Trophoblast cell (in vitro differentiated cells and primary cell): ENCODE data around the gene SMTN.

Source experiments
- DNase-seq, 2 donors: peaks; one replicate each; pipeline ENCODE4 v3.0.0-alpha.2; 2016
- H2AFZ ChIP-seq: 2 replicates; pipeline ENCODE4 v1.6.1; 2013; ENCODE audit warnings: low read length, moderate library complexity, mild to moderate bottlenecking; ENCODE audit not compliant: insufficient read depth, poor library complexity
- H2AK5ac ChIP-seq: 2 replicates; pipeline ENCODE4 v1.6.1; 2013; ENCODE audit warnings: mild to moderate bottlenecking, low read length
- H2BK120ac ChIP-seq: 2 replicates; pipeline ENCODE4 v1.6.1; 2013; ENCODE audit warnings: low read length, mild to moderate bottlenecking, moderate library complexity; ENCODE audit not compliant: insufficient read depth, poor library complexity
- H2BK12ac ChIP-seq: 2 replicates; pipeline ENCODE4 v1.6.1; 2013; ENCODE audit warnings: mild to moderate bottlenecking, low read length, moderate library complexity
- H2BK5ac ChIP-seq: 2 replicates; pipeline ENCODE4 v1.6.1; 2013; ENCODE audit warnings: low read length, low read depth, moderate library complexity, mild to moderate bottlenecking; ENCODE audit not compliant: poor library complexity
- H3K14ac ChIP-seq: 2 replicates; pipeline ENCODE4 v1.6.1; 2013; ENCODE audit warnings: mild to moderate bottlenecking, low read length
- H3K18ac ChIP-seq: 2 replicates; pipeline ENCODE4 v1.6.1; 2013; ENCODE audit warnings: mild to moderate bottlenecking, low read length
- H3K23ac ChIP-seq: 2 replicates; pipeline ENCODE4 v1.6.1; 2013; ENCODE audit warnings: low read length
- H3K27ac ChIP-seq: 2 replicates; pipeline ENCODE4 v1.5.1; 2013; ENCODE audit warnings: low read depth, mild to moderate bottlenecking, inconsistent platforms, low read length, moderate library complexity
- H3K27me3 ChIP-seq: 2 replicates; pipeline ENCODE4 v1.6.1; 2013; ENCODE audit warnings: inconsistent platforms, mild to moderate bottlenecking, low read length, moderate library complexity; ENCODE audit not compliant: insufficient read depth
- H3K36me3 ChIP-seq, 2 experiments: 1 replicate in 1 of 2; 2 replicates in 1 of 2; pipeline ENCODE4 v1.6.1; 2013; ENCODE audit warnings: low read length in 2 of 2, mild to moderate bottlenecking in 2 of 2, moderate library complexity in 1 of 2; ENCODE audit not compliant: insufficient read depth in 2 of 2, control insufficient read depth in 1 of 2
- H3K4ac ChIP-seq: 2 replicates; pipeline ENCODE4 v1.6.1; 2013; ENCODE audit warnings: low read depth, mild to moderate bottlenecking, low read length, moderate library complexity
- H3K4me1 ChIP-seq, 2 experiments: 1 replicate in 1 of 2; 2 replicates in 1 of 2; pipeline ENCODE4 v1.6.1; 2013; ENCODE audit warnings: low read length in 2 of 2, mild to moderate bottlenecking in 2 of 2, moderate library complexity in 1 of 2; ENCODE audit not compliant: insufficient read depth in 2 of 2, control insufficient read depth in 1 of 2
- H3K4me2 ChIP-seq: 2 replicates; pipeline ENCODE4 v1.6.1; 2013; ENCODE audit warnings: inconsistent platforms, mild to moderate bottlenecking, low read length, moderate library complexity
- H3K4me3 ChIP-seq: 2 replicates; pipeline ENCODE4 v1.5.1; 2013; ENCODE audit warnings: mild to moderate bottlenecking, low read depth, low read length, inconsistent platforms
- H3K79me1 ChIP-seq: one replicate; pipeline ENCODE4 v1.6.1; 2013; ENCODE audit warnings: low read length
- H3K79me2 ChIP-seq: 2 replicates; pipeline ENCODE4 v1.6.1; 2013; ENCODE audit warnings: low read length, mild to moderate bottlenecking; ENCODE audit not compliant: control insufficient read depth, insufficient read depth, poor library complexity
- H3K9ac ChIP-seq: 2 replicates; pipeline ENCODE4 v1.6.1; 2013; ENCODE audit warnings: mild to moderate bottlenecking, low read length
- H3K9me3 ChIP-seq: 2 replicates; pipeline ENCODE4 v1.6.1; 2013; ENCODE audit warnings: low read depth, mild to moderate bottlenecking, control low read depth, inconsistent platforms, low read length; ENCODE audit not compliant: insufficient read depth
- H4K12ac ChIP-seq: 2 replicates; pipeline ENCODE4 v1.6.1; 2013; ENCODE audit warnings: low read depth, mild to moderate bottlenecking, low read length, moderate library complexity
- H4K8ac ChIP-seq: 2 replicates; pipeline ENCODE4 v1.6.1; 2013; ENCODE audit warnings: low read depth, mild to moderate bottlenecking, low read length, moderate library complexity
- H4K91ac ChIP-seq: one replicate; pipeline ENCODE4 v1.6.1; 2013; ENCODE audit warnings: low read depth, mild to moderate bottlenecking, low read length, moderate library complexity
- WGBS: extraction: QIAGEN DNeasy Blood & Tissue Kit; methylation state at CpG from one replicate; pipeline ENCODE4 v1.1.7; 2013; ENCODE audit warnings: missing lambda C conversion rate; ENCODE audit not compliant: insufficient read length, insufficient coverage; ENCODE audit errors: extremely low coverage; 5-methylcytosine and 5-hydroxymethylcytosine counted together

Gene SMTN

GRCh38 chr22:31136711-31137110, 55.6 kb downstream of the SMTN start:
- no peaks in the 10 kb centered on the region for H3K79me1 ChIP-seq

GRCh38 chr22:31137721-31138120, 56.6 kb downstream of the SMTN start:
- Histone ChIP-seq H3K27ac (no peak overlapping the region), H3K4ac (no peak overlapping the region), H2BK5ac (no peak overlapping the region), H4K8ac (no peak overlapping the region), H3K14ac (no peak overlapping the region), H4K12ac (no peak overlapping the region), H3K4me2 (no peak overlapping the region), H3K9me3 (no peaks in the 10 kb centered on the region), H3K23ac (no peak overlapping the region), H3K79me1 (no peaks in the 10 kb centered on the region), H3K9ac (no peak overlapping the region), H3K36me3 (no peaks in the 10 kb centered on the region), H3K27me3 (no peaks in the 10 kb centered on the region), H2AK5ac (no peak overlapping the region), H3K4me1 (no peaks in the 10 kb centered on the region), H2BK12ac (no peak overlapping the region), H3K18ac (no peak overlapping the region), H4K91ac (no peak overlapping the region), H3K79me2 (no peaks in the 10 kb centered on the region), H2BK120ac (no peak overlapping the region), H2AFZ (no peak overlapping the region), H3K4me3 (no peak overlapping the region)
- no peak for DNase-seq
- no CpG with 5 or more reads among the region's 10 CpGs for WGBS

More at GRCh38 chr22:31136711-31137110, 55.6 kb downstream of the SMTN start:
- Histone ChIP-seq H2AK5ac (no peak overlapping the region), H3K4ac (no peak overlapping the region), H2BK5ac (no peak overlapping the region), H3K27me3 (no peaks in the 10 kb centered on the region), H4K12ac (no peak overlapping the region), H3K36me3 (no peaks in the 10 kb centered on the region), H4K8ac (no peak overlapping the region), H2BK120ac (no peak overlapping the region), H3K14ac (no peak overlapping the region), H3K4me1 (no peaks in the 10 kb centered on the region), H4K91ac (no peak overlapping the region), H3K23ac (no peak overlapping the region), H2BK12ac (no peak overlapping the region), H3K18ac (no peak overlapping the region), H3K79me2 (no peaks in the 10 kb centered on the region), H3K4me2 (no peak overlapping the region), H3K4me3 (no peak overlapping the region), H2AFZ (no peak overlapping the region), H3K9me3 (no peaks in the 10 kb centered on the region), H3K9ac (no peak overlapping the region), H3K27ac (no peak overlapping the region)
- WGBS = no CpG with 5 or more reads among the region's 16 CpGs
- no peak for DNase-seq

- Histone ChIP-seq H3K9ac (no peak overlapping the region), H3K79me2 (no peaks in the 10 kb centered on the region), H3K79me1 (no peaks in the 10 kb centered on the region), H2BK12ac (no peak overlapping the region), H2AFZ (no peak overlapping the region), H4K91ac (no peak overlapping the region), H4K8ac (no peak overlapping the region), H3K18ac (no peak overlapping the region), H4K12ac (no peak overlapping the region), H2AK5ac (no peak overlapping the region), H2BK5ac (no peak overlapping the region), H2BK120ac (no peak overlapping the region), H3K14ac (no peak overlapping the region), H3K4me2 (no peak overlapping the region), H3K27me3 (no peaks in the 10 kb centered on the region), H3K23ac (no peak overlapping the region), H3K4me1 (no peaks in the 10 kb centered on the region), H3K4ac (no peak overlapping the region), H3K36me3 (no peaks in the 10 kb centered on the region), H3K4me3 (no peak overlapping the region), H3K9me3 (no peaks in the 10 kb centered on the region), H3K27ac (no peak overlapping the region)
- WGBS = no CpG with 5 or more reads among the region's 10 CpGs
- no peak for DNase-seq
Observed at GRCh38 chr22:31138126-31138525, 57.0 kb downstream of the SMTN start.

- Histone ChIP-seq H4K91ac (no peak overlapping the region), H3K23ac (no peak overlapping the region), H3K4me1 (no peaks in the 10 kb centered on the region), H3K4me2 (no peak overlapping the region), H2BK120ac (no peak overlapping the region), H3K4ac (no peak overlapping the region), H4K12ac (no peak overlapping the region), H3K9me3 (no peaks in the 10 kb centered on the region), H4K8ac (no peak overlapping the region), H2AFZ (no peak overlapping the region), H3K27me3 (no peaks in the 10 kb centered on the region), H2BK12ac (no peak overlapping the region), H3K79me1 (no peaks in the 10 kb centered on the region), H2AK5ac (no peak overlapping the region), H3K79me2 (no peaks in the 10 kb centered on the region), H3K14ac (no peak overlapping the region), H3K9ac (no peak overlapping the region), H2BK5ac (no peak overlapping the region), H3K27ac (no peak overlapping the region), H3K18ac (no peak overlapping the region), H3K36me3 (no peaks in the 10 kb centered on the region), H3K4me3 (no peak overlapping the region)
- no CpG with 5 or more reads among the region's 3 CpGs for WGBS
- no peak for DNase-seq
Observed at GRCh38 chr22:31139066-31139465, 57.9 kb downstream of the SMTN start.
